ENCODE results near the gene S100PBP.

S100PBP gene

GRCh38 chr1:32897082-32898049 is 79.9 kb downstream of the S100PBP start:
- Histone ChIP-seq H3K4me3 (ENCODE audit: low read length) (no peak overlapping the region), H3K9ac (ENCODE audit: low read length) (no peak overlapping the region), H3K9me3 (ENCODE audit: control insufficient read depth, low read length) (no peaks in the 10 kb centered on the region), H3K36me3 (ENCODE audit: control insufficient read depth, insufficient read depth, low read length) (no peaks in the 10 kb centered on the region), H3K4me1 (ENCODE audit: control insufficient read depth, insufficient read depth, low read length) (peaks cover 37% of the 10 kb centered on the region), H3K27me3 (ENCODE audit: control insufficient read depth, insufficient read depth, low read length) (peaks cover 4% of the 10 kb centered on the region)

GRCh38 chr1:32898056-32898455 is 80.6 kb downstream of the S100PBP start:
- Histone ChIP-seq H3K9me3 (ENCODE audit: control insufficient read depth, low read length) (no peaks in the 10 kb centered on the region), H3K9ac (ENCODE audit: low read length) (no peak overlapping the region), H3K4me3 (ENCODE audit: low read length) (no peak overlapping the region), H3K4me1 (ENCODE audit: control insufficient read depth, insufficient read depth, low read length) (peaks cover 37% of the 10 kb centered on the region), H3K36me3 (ENCODE audit: control insufficient read depth, insufficient read depth, low read length) (no peaks in the 10 kb centered on the region), H3K27me3 (ENCODE audit: control insufficient read depth, insufficient read depth, low read length) (no peaks in the 10 kb centered on the region)

GRCh38 chr1:32898958-32899357 is 81.5 kb downstream of the S100PBP start:
- Histone ChIP-seq H3K9me3 (ENCODE audit: control insufficient read depth, low read length) (no peaks in the 10 kb centered on the region), H3K4me1 (ENCODE audit: control insufficient read depth, insufficient read depth, low read length) (peaks cover 31% of the 10 kb centered on the region), H3K9ac (ENCODE audit: low read length) (no peak overlapping the region), H3K36me3 (ENCODE audit: control insufficient read depth, insufficient read depth, low read length) (no peaks in the 10 kb centered on the region), H3K27me3 (ENCODE audit: control insufficient read depth, insufficient read depth, low read length) (no peaks in the 10 kb centered on the region), H3K4me3 (ENCODE audit: low read length) (no peak overlapping the region)

- H3K4me3 ChIP-seq (ENCODE audit: low read length) = peak overlapping the region; percentile 95
- peaks cover 36% of the 10 kb centered on the region for H3K4me1 ChIP-seq (ENCODE audit: control insufficient read depth, insufficient read depth, low read length)
- peak overlapping the region; percentile 94 for H3K9ac ChIP-seq (ENCODE audit: low read length)
- H3K27me3 ChIP-seq (ENCODE audit: control insufficient read depth, insufficient read depth, low read length) = no peaks in the 10 kb centered on the region
- no peaks in the 10 kb centered on the region for H3K9me3 ChIP-seq (ENCODE audit: control insufficient read depth, low read length)
- H3K36me3 ChIP-seq (ENCODE audit: control insufficient read depth, insufficient read depth, low read length) = no peaks in the 10 kb centered on the region
Observed at GRCh38 chr1:32899586-32900296, 82.3 kb downstream of the S100PBP start.

GRCh38 chr1:32900371-32900955 is 83.0 kb downstream of the S100PBP start:
- Histone ChIP-seq H3K4me3 (ENCODE audit: low read length) (peak overlapping the region; percentile 95), H3K9ac (ENCODE audit: low read length) (peak overlapping the region; percentile 94), H3K36me3 (ENCODE audit: control insufficient read depth, insufficient read depth, low read length) (no peaks in the 10 kb centered on the region), H3K4me1 (ENCODE audit: control insufficient read depth, insufficient read depth, low read length) (peaks cover 41% of the 10 kb centered on the region), H3K9me3 (ENCODE audit: control insufficient read depth, low read length) (no peaks in the 10 kb centered on the region), H3K27me3 (ENCODE audit: control insufficient read depth, insufficient read depth, low read length) (no peaks in the 10 kb centered on the region)

- H3K9ac ChIP-seq (ENCODE audit: low read length) = peak within 1 kb of the TSS; percentile 94
- no peaks in the 10 kb centered on the region for H3K36me3 ChIP-seq (ENCODE audit: control insufficient read depth, insufficient read depth, low read length)
Observed at GRCh38 chr1:32900956-32901822, 83.7 kb downstream of the S100PBP start, which contains the start of gene TMEM54. TMEM54 (minus strand) TSS chr1:32901389; CDS start chr1:32901238, 151 bp downstream.

GRCh38 chr1:32901823-32902534 is 84.5 kb downstream of the S100PBP start:
- H3K9ac ChIP-seq (ENCODE audit: low read length) = peak overlapping the region; percentile 91
- no peaks in the 10 kb centered on the region for H3K36me3 ChIP-seq (ENCODE audit: control insufficient read depth, insufficient read depth, low read length)
- H3K4me1 ChIP-seq (ENCODE audit: control insufficient read depth, insufficient read depth, low read length) = peaks cover 50% of the 10 kb centered on the region
- H3K27me3 ChIP-seq (ENCODE audit: control insufficient read depth, insufficient read depth, low read length) = no peaks in the 10 kb centered on the region
- no peak overlapping the region for H3K4me3 ChIP-seq (ENCODE audit: low read length)
- H3K9me3 ChIP-seq (ENCODE audit: control insufficient read depth, low read length) = no peaks in the 10 kb centered on the region

More at GRCh38 chr1:32900956-32901822, 83.7 kb downstream of the S100PBP start, which contains the start of gene TMEM54:
- peak within 1 kb of the TSS; percentile 95 for H3K4me3 ChIP-seq (ENCODE audit: low read length)
- no peaks in the 10 kb centered on the region for H3K27me3 ChIP-seq (ENCODE audit: control insufficient read depth, insufficient read depth, low read length)
- H3K4me1 ChIP-seq (ENCODE audit: control insufficient read depth, insufficient read depth, low read length) = peaks cover 44% of the 10 kb centered on the region
- H3K9me3 ChIP-seq (ENCODE audit: control insufficient read depth, low read length) = no peaks in the 10 kb centered on the region

- no peak overlapping the region for H3K4me3 ChIP-seq (ENCODE audit: low read length)
- H3K36me3 ChIP-seq (ENCODE audit: control insufficient read depth, insufficient read depth, low read length) = no peaks in the 10 kb centered on the region
- H3K4me1 ChIP-seq (ENCODE audit: control insufficient read depth, insufficient read depth, low read length) = peaks cover 53% of the 10 kb centered on the region
- no peaks in the 10 kb centered on the region for H3K9me3 ChIP-seq (ENCODE audit: control insufficient read depth, low read length)
- H3K9ac ChIP-seq (ENCODE audit: low read length) = no peak overlapping the region
- H3K27me3 ChIP-seq (ENCODE audit: control insufficient read depth, insufficient read depth, low read length) = no peaks in the 10 kb centered on the region
Observed at GRCh38 chr1:32902535-32902920, 85.1 kb downstream of the S100PBP start.

- H3K4me3 ChIP-seq (ENCODE audit: low read length) = no peak overlapping the region
- no peaks in the 10 kb centered on the region for H3K27me3 ChIP-seq (ENCODE audit: control insufficient read depth, insufficient read depth, low read length)
- H3K9ac ChIP-seq (ENCODE audit: low read length) = no peak overlapping the region
- peaks cover 53% of the 10 kb centered on the region for H3K4me1 ChIP-seq (ENCODE audit: control insufficient read depth, insufficient read depth, low read length)
- no peaks in the 10 kb centered on the region for H3K9me3 ChIP-seq (ENCODE audit: control insufficient read depth, low read length)
- H3K36me3 ChIP-seq (ENCODE audit: control insufficient read depth, insufficient read depth, low read length) = no peaks in the 10 kb centered on the region
Observed at GRCh38 chr1:32903991-32904785, 86.7 kb downstream of the S100PBP start.

GRCh38 chr1:32904797-32905196 is 87.3 kb downstream of the S100PBP start:
- Histone ChIP-seq H3K36me3 (ENCODE audit: control insufficient read depth, insufficient read depth, low read length) (no peaks in the 10 kb centered on the region), H3K27me3 (ENCODE audit: control insufficient read depth, insufficient read depth, low read length) (no peaks in the 10 kb centered on the region), H3K9ac (ENCODE audit: low read length) (no peak overlapping the region), H3K4me3 (ENCODE audit: low read length) (no peak overlapping the region), H3K4me1 (ENCODE audit: control insufficient read depth, insufficient read depth, low read length) (peaks cover 51% of the 10 kb centered on the region), H3K9me3 (ENCODE audit: control insufficient read depth, low read length) (no peaks in the 10 kb centered on the region)
